KBM-7 (cell line): ENCODE measurements around the gene LIN28B.
"Not testable (repeated sequence)": the region's sequence is repeated elsewhere in the genome, so short reads cannot be mapped to it uniquely, and the experiment has no call there.

Experiments
- DNase-seq: peaks from one replicate; pipeline ENCODE4 v3.0.0-alpha.2; 2015
- in situ Hi-C: fragments of 300-500 bp; cut with MboI; formaldehyde crosslinking; loops from 2 replicates; pipeline ENCODE4 v1.14.3; 2020; ENCODE audit warnings: low sequenced_read_pairs, low pct_unique_long_range_greater_than_20kb, mixed read lengths

Gene LIN28B

GRCh38 chr6:104955491-104955890 is 1.4 kb upstream of the LIN28B start:
- in situ Hi-C loops, result no loop called here

GRCh38 chr6:104955927-104956730 is 778 bp upstream of the LIN28B start:
- in situ Hi-C loops, result no loop called here
- DNase-seq, result peak; percentile 86

More at GRCh38 chr6:104955491-104955890, 1.4 kb upstream of the LIN28B start:
- DNase-seq, result peak; percentile 78

GRCh38 chr6:104957301-104958177 is 632 bp downstream of the LIN28B start:
- in situ Hi-C loops, result no loop called here
- DNase-seq, result peak; percentile 90

- in situ Hi-C loops, result no loop called here
- peak; percentile 81 for DNase-seq
Observed at GRCh38 chr6:104958178-104959025, 1.5 kb downstream of the LIN28B start.

GRCh38 chr6:104959026-104959858 is 2.3 kb downstream of the LIN28B start:
- in situ Hi-C loops, result no loop called here
- peak; percentile 51 for DNase-seq

- no peak for DNase-seq
- in situ Hi-C loops, result no loop called here
Observed at GRCh38 chr6:104969108-104969507, 12.2 kb downstream of the LIN28B start.

GRCh38 chr6:104969785-104970581 is 13.1 kb downstream of the LIN28B start:
- peak; percentile 33 for DNase-seq
- in situ Hi-C loops, result no loop called here

GRCh38 chr6:104973404-104973803 is 16.5 kb downstream of the LIN28B start:
- in situ Hi-C loops, result no loop called here
- peak; percentile 39 for DNase-seq

- in situ Hi-C loops, result no loop called here
- DNase-seq, result no peak
Observed at GRCh38 chr6:104983296-104983695, 26.4 kb downstream of the LIN28B start.

GRCh38 chr6:104983776-104984175 is 26.9 kb downstream of the LIN28B start:
- no peak for DNase-seq
- in situ Hi-C loops, result no loop called here

- no peak for DNase-seq
- in situ Hi-C loops, result no loop called here
Observed at GRCh38 chr6:104984831-104985230, 27.9 kb downstream of the LIN28B start.

- DNase-seq, in situ Hi-C loops: not testable (repeated sequence)
Observed at GRCh38 chr6:104985875-104986274, 29.0 kb downstream of the LIN28B start.

- in situ Hi-C loops, result no loop called here
- DNase-seq, result no peak
Observed at GRCh38 chr6:104986625-104987024, 29.7 kb downstream of the LIN28B start.

GRCh38 chr6:104987218-104987617 is 30.3 kb downstream of the LIN28B start:
- no peak for DNase-seq
- in situ Hi-C loops, result no loop called here

- no peak for DNase-seq
- in situ Hi-C loops, result no loop called here
Observed at GRCh38 chr6:104990085-104990484, 33.2 kb downstream of the LIN28B start.

GRCh38 chr6:104991062-104991461 is 34.2 kb downstream of the LIN28B start:
- in situ Hi-C loops, DNase-seq: not testable (repeated sequence)

- in situ Hi-C loops, DNase-seq: not testable (repeated sequence)
Observed at GRCh38 chr6:104993576-104993975, 36.7 kb downstream of the LIN28B start.
